ENCODE measurements around the gene NAT8. TPM values are rescaled to one million over a fixed set of nuclear protein-coding genes. Genes with fewer than 3 reads are reported as not detected.
"Not testable (repeated sequence)": the region's sequence is repeated elsewhere in the genome, so short reads cannot be mapped to it uniquely, and the experiment has no call there.

Gene NAT8
- total and polyA plus RNA-seq, 2 of the 13 experiments (the other 11 are each of a cell fraction or from before 2014, with no cell fraction given): 1.9 to 12.9 TPM

DNA sequence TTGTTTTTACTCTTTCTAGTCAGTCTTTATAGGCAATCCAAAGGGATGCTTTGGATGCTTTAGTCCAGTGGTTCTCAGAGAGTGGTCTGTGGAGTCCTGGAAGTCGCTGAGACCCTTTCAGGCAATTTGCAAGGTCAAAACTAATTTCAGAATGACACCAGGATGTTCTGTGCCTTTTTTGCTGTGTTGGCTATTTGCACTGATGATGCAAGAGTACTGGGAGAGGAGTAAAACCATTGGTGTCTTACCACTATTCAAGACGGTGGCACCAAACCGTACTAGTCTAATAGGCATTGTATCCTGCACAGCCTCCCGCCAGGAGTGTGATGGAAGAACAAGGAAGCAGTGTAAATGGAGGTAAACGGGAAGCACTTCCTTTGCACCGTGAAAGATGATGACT, 34.0 kb upstream of the NAT8 start:
- DNase-seq (ENCODE audit: low spot score); BruUV-seq (replicated peaks); CTCF ChIA-PET (ENCODE audit: low intra/inter-chr PET ratio, low total read pairs); in situ Hi-C loops (cut with HindIII; ENCODE audit: extremely low pct_ligation_motif_present, low pct_unique_long_range_greater_than_20kb); H3K4me1 ChIP-seq (ENCODE audit: insufficient read depth, low read length); H3K27me3 ChIP-seq (ENCODE audit: control insufficient read depth in 1 of 2, insufficient read depth in 2 of 2, low read length in 2 of 2); H3K4me2 ChIP-seq (ENCODE audit: low read depth, low read length); H3K27ac ChIP-seq (ENCODE audit: extremely low read length, insufficient read depth, low read length); H3K9me3 ChIP-seq (ENCODE audit: low read length); H3K36me3 ChIP-seq (replicated peaks in 1 of 2; ENCODE audit: control insufficient read depth in 1 of 2, insufficient read depth in 2 of 2, low read length in 2 of 2); POLR2A ChIA-PET; ATAC-seq; H2AFZ ChIP-seq (ENCODE audit: low read length); intact Hi-C loops (cut with micrococcal nuclease; ENCODE audit: unreplicated experiment); H3K79me2 ChIP-seq (ENCODE audit: insufficient read depth, low read length); H3K4me3 ChIP-seq (replicated peaks in 1 of 3; ENCODE audit: insufficient read depth in 1 of 3, low read depth in 2 of 3, low read length in 3 of 3); H4K20me1 ChIP-seq (ENCODE audit: insufficient read depth, low read length); FAIRE-seq; H3K9ac ChIP-seq (ENCODE audit: insufficient read depth, low read depth, low read length): not testable (repeated sequence)
- TF ChIP-seq MAFK (conservative IDR thresholded peaks at IDR 0.05 in 1 of 2, IDR thresholded peaks at IDR 0.05 in 1 of 2; ENCODE audit: low read length in 2 of 2) (peak; percentile 78 to 84), MAFF (IDR thresholded peaks at IDR 0.05; ENCODE audit: low read depth, low read length) (peak; percentile 83), CEBPB (IDR thresholded peaks at IDR 0.05; ENCODE audit: borderline replicate concordance, low read depth, low read length) (peak; percentile 16; the same call in 1 of the 2 replicates)
- WGBS (ENCODE audit: low lambda C conversion rate): 70% methylated on average over 6 of the region's 6 CpGs

DNA sequence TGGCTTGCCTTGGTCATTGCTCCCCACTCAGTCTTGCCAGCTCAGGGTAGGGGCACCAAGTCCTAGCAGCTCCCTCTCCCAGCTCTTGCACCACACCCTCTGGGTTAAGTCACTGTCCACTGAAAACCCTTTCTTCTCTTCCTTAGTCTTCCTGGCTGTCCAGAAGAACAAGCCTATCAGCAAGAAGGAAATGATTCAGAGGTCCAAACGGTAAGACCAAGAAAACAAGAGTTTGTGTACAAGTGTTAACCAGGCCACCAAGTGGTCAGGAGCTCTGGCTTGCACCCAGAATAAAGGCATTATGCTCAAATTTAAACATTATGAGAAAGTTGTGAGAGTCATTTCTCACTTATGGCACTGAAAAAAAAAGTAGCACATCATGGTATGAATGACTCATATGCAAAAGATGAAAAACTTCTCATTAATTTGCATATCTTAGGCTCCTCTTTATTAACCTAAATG, 32.5 kb upstream of the NAT8 start:
- BruUV-seq (replicated peaks); H3K4me3 ChIP-seq (replicated peaks in 1 of 3; ENCODE audit: insufficient read depth in 1 of 3, low read depth in 2 of 3, low read length in 3 of 3); H3K9ac ChIP-seq (ENCODE audit: insufficient read depth, low read depth, low read length); DNase-seq (ENCODE audit: low spot score); H3K79me2 ChIP-seq (ENCODE audit: insufficient read depth, low read length); FAIRE-seq; H3K4me2 ChIP-seq (ENCODE audit: low read depth, low read length); H3K27ac ChIP-seq (ENCODE audit: extremely low read length, insufficient read depth, low read length); H3K36me3 ChIP-seq (replicated peaks in 1 of 2; ENCODE audit: control insufficient read depth in 1 of 2, insufficient read depth in 2 of 2, low read length in 2 of 2); H4K20me1 ChIP-seq (ENCODE audit: insufficient read depth, low read length); H2AFZ ChIP-seq (ENCODE audit: low read length); CTCF ChIA-PET (ENCODE audit: low intra/inter-chr PET ratio, low total read pairs); H3K27me3 ChIP-seq (ENCODE audit: control insufficient read depth in 1 of 2, insufficient read depth in 2 of 2, low read length in 2 of 2); ATAC-seq; H3K4me1 ChIP-seq (ENCODE audit: insufficient read depth, low read length); H3K9me3 ChIP-seq (ENCODE audit: low read length); POLR2A ChIA-PET; in situ Hi-C loops (cut with HindIII; ENCODE audit: extremely low pct_ligation_motif_present, low pct_unique_long_range_greater_than_20kb); intact Hi-C loops (cut with micrococcal nuclease; ENCODE audit: unreplicated experiment): not testable (repeated sequence)
- 20% methylated on average over 1 of the region's 1 CpG for WGBS (ENCODE audit: low lambda C conversion rate)
